ENCODE measurements around the gene ATXN1.

DNA sequence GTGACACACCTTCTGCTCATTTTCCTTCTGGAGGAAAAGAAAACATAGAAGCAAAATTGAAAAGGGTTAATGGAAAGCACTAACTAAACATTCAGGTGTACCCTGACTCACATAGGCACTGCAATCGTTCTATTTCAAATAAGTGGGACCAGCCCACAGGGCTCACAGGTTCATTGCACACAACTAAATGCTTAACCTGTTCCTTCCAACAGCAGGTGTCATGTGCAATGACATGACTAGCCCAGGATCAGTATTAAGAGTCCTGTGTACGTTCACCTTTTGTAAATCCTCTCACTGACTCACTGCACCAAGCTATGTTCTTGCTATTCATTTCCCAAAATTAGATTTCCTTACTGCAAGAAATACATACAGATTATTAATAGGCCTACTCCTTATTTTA, 371.6 kb downstream of the ATXN1 start:
- TF ChIP-seq, protein P1, sequence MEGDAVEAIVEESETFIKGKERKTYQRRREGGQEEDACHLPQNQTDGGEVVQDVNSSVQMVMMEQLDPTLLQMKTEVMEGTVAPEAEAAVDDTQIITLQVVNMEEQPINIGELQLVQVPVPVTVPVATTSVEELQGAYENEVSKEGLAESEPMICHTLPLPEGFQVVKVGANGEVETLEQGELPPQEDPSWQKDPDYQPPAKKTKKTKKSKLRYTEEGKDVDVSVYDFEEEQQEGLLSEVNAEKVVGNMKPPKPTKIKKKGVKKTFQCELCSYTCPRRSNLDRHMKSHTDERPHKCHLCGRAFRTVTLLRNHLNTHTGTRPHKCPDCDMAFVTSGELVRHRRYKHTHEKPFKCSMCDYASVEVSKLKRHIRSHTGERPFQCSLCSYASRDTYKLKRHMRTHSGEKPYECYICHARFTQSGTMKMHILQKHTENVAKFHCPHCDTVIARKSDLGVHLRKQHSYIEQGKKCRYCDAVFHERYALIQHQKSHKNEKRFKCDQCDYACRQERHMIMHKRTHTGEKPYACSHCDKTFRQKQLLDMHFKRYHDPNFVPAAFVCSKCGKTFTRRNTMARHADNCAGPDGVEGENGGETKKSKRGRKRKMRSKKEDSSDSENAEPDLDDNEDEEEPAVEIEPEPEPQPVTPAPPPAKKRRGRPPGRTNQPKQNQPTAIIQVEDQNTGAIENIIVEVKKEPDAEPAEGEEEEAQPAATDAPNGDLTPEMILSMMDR (optimal IDR thresholded peaks at IDR 0.05 in 1 of 3, IDR thresholded peaks at IDR 0.05 in 1 of 3, conservative IDR thresholded peaks at IDR 0.05 in 1 of 3; ENCODE audit: extremely low read depth in 1 of 3, insufficient read depth in 2 of 3, low read length in 3 of 3), result no peak
- no peak for TF ChIP-seq EZH2 (IDR thresholded peaks at IDR 0.05; ENCODE audit: low read length)

Measured in keratinocyte (primary cell).